NCI-H2196 (cell line): ENCODE measurements around the gene PRPF6.

Source experiments
- DNase-seq: peaks from one replicate; lab custom pipeline; 2025; ENCODE audit not compliant: unreplicated experiment; lab: John Stamatoyannopoulos, UW

PRPF6 gene

GRCh38 chr20:64073476-64074183 lies 92.7 kb downstream of the PRPF6 start:
- no peak for DNase-seq

- no peak for DNase-seq
Measured at GRCh38 chr20:64074184-64074789, 93.4 kb downstream of the PRPF6 start.

GRCh38 chr20:64074963-64075362 lies 94.0 kb downstream of the PRPF6 start:
- DNase-seq = no peak

GRCh38 chr20:64075556-64075955 lies 94.6 kb downstream of the PRPF6 start:
- DNase-seq = no peak

- DNase-seq = no peak
Measured at GRCh38 chr20:64076061-64076997, 95.4 kb downstream of the PRPF6 start.

- DNase-seq = no peak
Measured at GRCh38 chr20:64077094-64077493, 96.2 kb downstream of the PRPF6 start.

- DNase-seq = no peak
Measured at GRCh38 chr20:64077541-64077875, 96.6 kb downstream of the PRPF6 start.

- no peak for DNase-seq
Measured at GRCh38 chr20:64077876-64078551, 97.1 kb downstream of the PRPF6 start.

GRCh38 chr20:64078934-64079272 lies 98.0 kb downstream of the PRPF6 start:
- DNase-seq = no peak

- DNase-seq = peak; percentile 87
Measured at GRCh38 chr20:64079273-64080012, 98.5 kb downstream of the PRPF6 start, which contains the start of gene RGS19. RGS19 (minus strand) TSS chr20:64079518; CDS start chr20:64076886, 2,632 bp downstream.

- no peak for DNase-seq
Measured at GRCh38 chr20:64080013-64080812, 99.3 kb downstream of the PRPF6 start, which contains the start of gene OPRL1. OPRL1 (plus strand) TSS chr20:64080082; CDS start chr20:64092721, 12,639 bp downstream.

GRCh38 chr20:64080813-64081623 lies 100.1 kb downstream of the PRPF6 start:
- DNase-seq = no peak

GRCh38 chr20:64081624-64081964 lies 100.7 kb downstream of the PRPF6 start:
- DNase-seq = no peak

GRCh38 chr20:64082126-64082731 lies 101.3 kb downstream of the PRPF6 start:
- DNase-seq = no peak
